DMS 273 (cell line): ENCODE data around the gene HMHB1.
A peak's percentile ranks its signal among the peaks of the same experiment; 100 is the strongest.
"Not testable (repeated sequence)": the region's sequence is repeated elsewhere in the genome, so short reads cannot be mapped to it uniquely, and the experiment has no call there.

Experiments used
- DNase-seq: peaks from one replicate; lab custom pipeline; 2025; ENCODE audit not compliant: unreplicated experiment; lab: John Stamatoyannopoulos, UW

HMHB1 gene

GRCh38 chr5:143801252-143801939, 10.6 kb upstream of the HMHB1 start:
- peak; percentile 37 for DNase-seq

GRCh38 chr5:143805861-143806260, 6.1 kb upstream of the HMHB1 start:
- DNase-seq = no peak

GRCh38 chr5:143806579-143806978, 5.4 kb upstream of the HMHB1 start:
- peak; percentile 42 for DNase-seq

- DNase-seq = peak; percentile 43
Observed at GRCh38 chr5:143807401-143807800, 4.6 kb upstream of the HMHB1 start.

GRCh38 chr5:143816370-143816769, 4.4 kb downstream of the HMHB1 start:
- DNase-seq = not testable (repeated sequence)

GRCh38 chr5:143819716-143820115, 7.8 kb downstream of the HMHB1 start:
- DNase-seq = no peak

- DNase-seq = no peak
Observed at GRCh38 chr5:143820451-143820850, 8.5 kb downstream of the HMHB1 start.

- peak; percentile 91 for DNase-seq
Observed at GRCh38 chr5:143824851-143825720, 13.1 kb downstream of the HMHB1 start.

- peak; percentile 6 for DNase-seq
Observed at GRCh38 chr5:143826951-143827444, 15.0 kb downstream of the HMHB1 start.

GRCh38 chr5:143828710-143829109, 16.7 kb downstream of the HMHB1 start:
- DNase-seq = no peak

- no peak for DNase-seq
Observed at GRCh38 chr5:143833177-143833576, 21.2 kb downstream of the HMHB1 start.

GRCh38 chr5:143835251-143835650, 23.3 kb downstream of the HMHB1 start:
- DNase-seq = no peak

- no peak for DNase-seq
Observed at GRCh38 chr5:143836161-143836725, 24.3 kb downstream of the HMHB1 start.

GRCh38 chr5:143837306-143837848, 25.4 kb downstream of the HMHB1 start:
- DNase-seq = peak; percentile 11

GRCh38 chr5:143841446-143841845, 29.5 kb downstream of the HMHB1 start:
- DNase-seq = no peak

GRCh38 chr5:143842920-143843319, 31.0 kb downstream of the HMHB1 start:
- no peak for DNase-seq

GRCh38 chr5:143843461-143843860, 31.5 kb downstream of the HMHB1 start:
- peak; percentile 49 for DNase-seq

GRCh38 chr5:143850050-143850683, 38.2 kb downstream of the HMHB1 start:
- no peak for DNase-seq

GRCh38 chr5:143851383-143851782, 39.4 kb downstream of the HMHB1 start:
- no peak for DNase-seq

- no peak for DNase-seq
Observed at GRCh38 chr5:143860211-143860610, 48.2 kb downstream of the HMHB1 start.

GRCh38 chr5:143862271-143862670, 50.3 kb downstream of the HMHB1 start:
- no peak for DNase-seq
